Brain microvascular endothelial cell (primary cell): ENCODE measurements around the gene IL34.

Experiments used
- DNase-seq: peaks from one replicate; pipeline ENCODE4 v3.0.0-alpha.2; 2020
- H3K27ac ChIP-seq: fragments of 250-450 bp; sonication (Bioruptor Pico); 2 replicates; pipeline ENCODE4 v1.5.1; 2020; ENCODE audit warnings: mild to moderate bottlenecking, moderate library complexity
- H3K27me3 ChIP-seq: fragments of 250-450 bp; sonication (Bioruptor Pico); replicated peaks from 2 replicates; pipeline ENCODE4 v1.5.1; 2020; ENCODE audit warnings: mild to moderate bottlenecking
- H3K36me3 ChIP-seq: fragments of 250-450 bp; sonication (Bioruptor Pico); replicated peaks from 2 replicates; pipeline ENCODE4 v1.5.1; 2020; ENCODE audit warnings: mild to moderate bottlenecking
- H3K4me3 ChIP-seq: 2 replicates; pipeline ENCODE4 v1.5.1; 2011; ENCODE audit warnings: low read depth, mild to moderate bottlenecking, control low read depth, low read length, moderate library complexity
- in situ Hi-C: cut with HindIII; loops from 2 replicates; pipeline ENCODE4 v1.10.0; 2017; ENCODE audit warnings: low sequenced_read_pairs, low pct_ligation_motif_present
- TF ChIP-seq, protein P1 (sequence below): IDR thresholded peaks from 2 replicates; pipeline ENCODE4 v1.5.1; 2011; ENCODE audit warnings: low read depth, mild to moderate bottlenecking, moderate library complexity, low read length, control low read depth, inconsistent platforms; ENCODE audit errors: missing control alignments

Gene IL34

DNA sequence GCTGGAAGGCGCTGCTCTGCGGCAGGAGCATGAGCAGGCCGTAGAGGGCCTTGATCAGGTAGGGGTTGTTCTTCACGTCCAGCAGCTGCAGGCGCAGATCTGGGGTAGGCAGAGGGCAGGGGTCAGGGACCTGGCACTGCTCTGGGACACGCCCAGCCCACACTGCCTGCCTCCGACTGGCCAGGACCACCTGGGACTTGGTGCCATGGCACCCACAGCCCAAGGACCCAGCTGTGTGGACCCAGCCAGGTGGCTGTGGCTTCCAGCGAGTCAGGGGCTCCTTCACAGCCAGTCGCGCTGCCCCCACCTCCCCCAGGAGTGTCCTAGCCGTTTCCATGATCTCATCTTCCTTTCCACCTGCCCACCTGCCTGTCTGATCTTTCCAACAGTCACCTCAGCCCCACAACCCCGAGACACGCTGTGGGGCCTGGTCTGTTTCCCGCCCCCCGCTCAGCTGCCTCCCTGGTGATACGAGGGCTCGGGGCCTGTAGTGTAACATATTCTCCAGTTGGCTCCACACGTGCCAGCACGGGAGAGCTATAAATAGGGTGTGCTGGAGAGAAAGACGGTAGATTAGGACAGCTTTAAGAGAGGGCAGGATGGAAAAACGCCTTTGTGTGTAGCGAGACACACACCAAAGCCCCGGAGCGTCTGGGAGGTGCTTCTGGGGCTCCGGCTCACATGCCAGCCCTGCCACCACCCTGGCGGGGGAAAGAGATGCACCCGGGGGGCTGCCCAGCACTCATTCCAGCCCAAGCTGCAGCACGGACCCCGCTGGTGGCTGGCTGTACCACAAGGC is 46.7 kb downstream of the IL34 start:
- DNase-seq: no peak
- H3K27me3 ChIP-seq: no peaks in the 10 kb centered on the region
- H3K36me3 ChIP-seq: no peaks in the 10 kb centered on the region
- H3K27ac ChIP-seq: no peak overlapping the region
- in situ Hi-C loops: no loop called here
- H3K4me3 ChIP-seq: no peak overlapping the region
- TF ChIP-seq, protein P1, sequence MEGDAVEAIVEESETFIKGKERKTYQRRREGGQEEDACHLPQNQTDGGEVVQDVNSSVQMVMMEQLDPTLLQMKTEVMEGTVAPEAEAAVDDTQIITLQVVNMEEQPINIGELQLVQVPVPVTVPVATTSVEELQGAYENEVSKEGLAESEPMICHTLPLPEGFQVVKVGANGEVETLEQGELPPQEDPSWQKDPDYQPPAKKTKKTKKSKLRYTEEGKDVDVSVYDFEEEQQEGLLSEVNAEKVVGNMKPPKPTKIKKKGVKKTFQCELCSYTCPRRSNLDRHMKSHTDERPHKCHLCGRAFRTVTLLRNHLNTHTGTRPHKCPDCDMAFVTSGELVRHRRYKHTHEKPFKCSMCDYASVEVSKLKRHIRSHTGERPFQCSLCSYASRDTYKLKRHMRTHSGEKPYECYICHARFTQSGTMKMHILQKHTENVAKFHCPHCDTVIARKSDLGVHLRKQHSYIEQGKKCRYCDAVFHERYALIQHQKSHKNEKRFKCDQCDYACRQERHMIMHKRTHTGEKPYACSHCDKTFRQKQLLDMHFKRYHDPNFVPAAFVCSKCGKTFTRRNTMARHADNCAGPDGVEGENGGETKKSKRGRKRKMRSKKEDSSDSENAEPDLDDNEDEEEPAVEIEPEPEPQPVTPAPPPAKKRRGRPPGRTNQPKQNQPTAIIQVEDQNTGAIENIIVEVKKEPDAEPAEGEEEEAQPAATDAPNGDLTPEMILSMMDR: no peak

DNA sequence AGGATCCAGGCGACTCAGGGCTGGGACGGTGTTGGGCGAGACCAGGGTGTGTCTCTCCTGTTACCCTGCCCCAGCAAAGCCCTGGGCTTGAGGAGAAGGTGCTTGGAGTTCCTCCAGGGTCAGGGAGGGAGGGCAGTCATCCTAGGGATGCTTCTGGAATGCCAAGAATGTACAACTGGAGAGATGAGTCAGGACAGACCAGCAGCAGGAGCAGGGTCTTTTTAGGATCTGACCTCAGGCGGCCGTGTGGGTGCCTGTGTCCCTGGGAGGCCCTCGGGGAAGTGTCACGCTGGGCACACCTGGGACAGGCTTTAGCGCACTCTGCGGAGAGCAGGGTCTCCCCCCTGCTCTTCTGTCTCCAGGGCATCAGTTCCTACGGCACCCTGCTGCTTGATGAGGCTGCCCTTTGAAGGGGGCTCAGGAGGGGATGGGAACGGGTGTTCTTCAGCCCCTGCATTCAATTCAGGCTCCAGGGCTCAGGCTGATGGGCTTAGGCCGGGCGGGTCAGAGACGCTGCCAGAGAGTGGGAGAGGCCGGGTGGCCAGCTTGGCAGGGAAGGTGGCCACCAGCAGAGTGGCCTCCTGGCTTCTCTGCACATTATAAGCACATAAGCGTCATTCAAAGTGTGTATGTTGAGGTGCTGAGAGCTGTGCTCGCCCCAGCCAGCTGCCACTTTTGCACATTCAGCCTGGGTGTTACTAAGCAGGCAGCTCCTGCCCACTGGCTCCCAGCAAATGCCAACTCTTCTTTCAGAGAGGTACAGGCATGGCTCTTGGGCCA is 47.9 kb downstream of the IL34 start:
- Histone ChIP-seq H3K36me3 (no peaks in the 10 kb centered on the region), H3K27me3 (no peaks in the 10 kb centered on the region), H3K4me3 (no peak overlapping the region), H3K27ac (no peak overlapping the region)
- DNase-seq: peak; percentile 44
- TF ChIP-seq, protein P1: no peak
- in situ Hi-C loops: no loop called here

DNA sequence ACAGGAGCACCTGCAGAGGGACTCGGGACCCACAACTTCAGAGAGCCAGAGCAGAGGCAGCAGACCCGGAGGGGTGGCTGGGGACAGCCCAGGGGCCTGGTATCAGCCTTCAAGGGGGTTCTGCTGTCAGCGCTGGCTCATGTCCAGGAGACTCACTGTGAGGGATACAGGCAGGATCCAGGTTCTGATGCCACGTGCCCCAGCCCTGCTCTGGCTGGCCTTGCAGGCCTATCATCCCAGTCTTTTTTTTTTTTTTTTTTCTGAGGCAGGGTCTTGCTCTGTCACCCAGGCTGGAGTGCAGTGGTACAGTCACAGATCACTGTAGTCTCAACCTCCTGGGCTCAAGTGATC is 48.5 kb downstream of the IL34 start:
- in situ Hi-C loops: no loop called here
- Histone ChIP-seq H3K4me3 (no peak overlapping the region), H3K36me3 (no peaks in the 10 kb centered on the region), H3K27me3 (no peaks in the 10 kb centered on the region), H3K27ac (no peak overlapping the region)
- TF ChIP-seq, protein P1: no peak
- no peak for DNase-seq

DNA sequence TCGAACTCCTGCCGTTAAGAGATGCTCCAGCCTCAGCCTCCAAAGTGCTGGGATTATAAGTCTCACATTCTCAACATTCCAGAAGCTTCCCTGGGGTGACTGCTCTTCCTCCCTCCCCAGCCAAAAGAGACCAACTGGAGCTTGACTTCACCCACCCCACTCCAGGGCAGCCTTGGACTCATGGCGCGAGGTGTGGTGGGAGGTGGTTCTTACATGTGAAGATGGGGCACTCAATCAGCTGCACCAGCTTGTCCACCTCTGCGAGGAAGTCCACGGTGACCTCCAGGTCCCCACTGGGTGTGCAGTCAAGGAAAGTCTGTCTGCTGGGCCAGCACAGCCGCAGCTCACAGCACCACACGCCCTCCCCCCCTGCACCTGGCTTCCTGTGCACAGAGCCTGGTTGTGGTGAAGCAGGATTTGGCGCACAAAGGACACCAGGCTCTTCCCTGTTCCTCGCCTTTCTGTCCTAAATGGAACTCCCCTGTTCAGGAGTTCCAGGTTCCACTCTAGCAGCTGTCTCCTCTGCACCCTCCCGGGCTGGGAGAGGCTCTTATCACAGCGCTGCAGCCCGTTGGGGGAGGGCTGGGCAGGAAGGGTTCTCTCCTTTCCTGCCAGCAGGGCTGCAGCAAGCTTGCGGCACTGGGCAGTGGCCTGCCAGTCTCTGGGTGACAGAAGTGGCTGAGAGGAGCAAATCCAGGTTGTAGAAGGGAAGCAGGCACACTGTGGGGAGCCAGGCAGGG is 49.1 kb downstream of the IL34 start:
- no peak for DNase-seq
- Histone ChIP-seq H3K36me3 (no peaks in the 10 kb centered on the region), H3K4me3 (no peak overlapping the region)

DNA sequence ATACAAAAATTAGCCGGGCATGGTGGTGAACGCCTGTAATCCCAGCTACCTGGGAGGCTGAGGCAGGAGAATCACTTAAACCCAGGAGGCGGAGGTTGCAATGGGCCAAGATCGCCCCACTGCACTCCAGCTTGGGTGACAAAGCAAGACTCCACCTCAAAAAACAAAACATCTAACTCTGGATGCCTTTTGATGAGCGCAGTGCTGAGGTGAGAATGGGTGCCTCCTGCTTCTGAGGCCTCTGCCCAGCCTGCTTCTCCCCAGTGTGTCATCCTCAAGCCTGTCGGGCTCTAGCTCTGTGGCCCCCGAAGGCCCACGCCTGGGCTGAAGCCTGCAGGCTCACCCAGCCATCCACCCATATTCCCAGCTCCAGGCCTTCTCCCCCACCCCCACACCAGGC is 50.0 kb downstream of the IL34 start:
- in situ Hi-C loops: no loop called here
- no peak for DNase-seq
- H3K27ac ChIP-seq: no peak overlapping the region
- H3K27me3 ChIP-seq: no peaks in the 10 kb centered on the region
- H3K4me3 ChIP-seq: no peak overlapping the region
- no peaks in the 10 kb centered on the region for H3K36me3 ChIP-seq
- TF ChIP-seq, protein P1: no peak

More for the DNA sequence above, 49.1 kb downstream of the IL34 start:
- in situ Hi-C loops: no loop called here
- Histone ChIP-seq H3K27me3 (no peaks in the 10 kb centered on the region), H3K27ac (no peak overlapping the region)
- TF ChIP-seq, protein P1: no peak
